ENCODE data around the gene TMEM132C.

DNA sequence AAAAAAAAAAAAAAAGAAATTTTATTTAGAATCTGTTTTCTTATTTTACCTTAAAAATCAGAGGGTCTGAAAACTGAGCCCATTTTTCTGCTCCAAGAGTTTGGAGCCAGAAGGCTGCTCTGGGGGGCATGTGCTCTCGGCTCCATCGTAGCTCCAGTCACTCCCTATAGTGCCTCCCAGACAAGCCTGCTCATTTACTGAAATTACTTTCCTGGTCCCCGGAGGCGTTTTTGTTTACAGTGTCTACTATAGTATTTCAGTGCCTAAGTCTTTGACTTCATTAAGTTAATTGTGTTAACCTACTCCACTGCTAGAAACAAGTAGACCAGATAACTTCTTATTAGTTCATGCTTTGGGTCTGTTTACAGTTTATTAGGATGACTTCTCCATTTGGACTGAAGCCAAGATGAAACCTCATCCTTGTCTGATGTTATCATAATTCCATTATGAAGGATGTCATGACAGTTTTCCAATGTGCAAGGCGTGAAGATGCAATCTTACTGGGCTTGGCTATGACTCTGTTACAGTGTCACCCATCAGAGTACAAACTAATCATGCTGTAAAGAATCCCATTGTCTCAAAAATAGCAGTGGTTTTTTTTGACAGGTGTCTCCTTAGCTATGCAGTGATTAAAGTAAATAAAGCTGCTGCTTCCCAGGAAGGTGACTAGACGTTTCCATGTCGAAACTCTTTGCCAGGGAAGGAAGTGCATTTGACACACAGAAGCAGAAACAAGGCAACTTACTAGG is 182.3 kb downstream of the TMEM132C start:
- TF ChIP-seq POLR2AphosphoS5 (IDR thresholded peaks at IDR 0.05) (no peak), POLR2A (IDR thresholded peaks at IDR 0.05) (no peak), EP300 (IDR thresholded peaks at IDR 0.05) (no peak)
- TF ChIP-seq, protein P1, sequence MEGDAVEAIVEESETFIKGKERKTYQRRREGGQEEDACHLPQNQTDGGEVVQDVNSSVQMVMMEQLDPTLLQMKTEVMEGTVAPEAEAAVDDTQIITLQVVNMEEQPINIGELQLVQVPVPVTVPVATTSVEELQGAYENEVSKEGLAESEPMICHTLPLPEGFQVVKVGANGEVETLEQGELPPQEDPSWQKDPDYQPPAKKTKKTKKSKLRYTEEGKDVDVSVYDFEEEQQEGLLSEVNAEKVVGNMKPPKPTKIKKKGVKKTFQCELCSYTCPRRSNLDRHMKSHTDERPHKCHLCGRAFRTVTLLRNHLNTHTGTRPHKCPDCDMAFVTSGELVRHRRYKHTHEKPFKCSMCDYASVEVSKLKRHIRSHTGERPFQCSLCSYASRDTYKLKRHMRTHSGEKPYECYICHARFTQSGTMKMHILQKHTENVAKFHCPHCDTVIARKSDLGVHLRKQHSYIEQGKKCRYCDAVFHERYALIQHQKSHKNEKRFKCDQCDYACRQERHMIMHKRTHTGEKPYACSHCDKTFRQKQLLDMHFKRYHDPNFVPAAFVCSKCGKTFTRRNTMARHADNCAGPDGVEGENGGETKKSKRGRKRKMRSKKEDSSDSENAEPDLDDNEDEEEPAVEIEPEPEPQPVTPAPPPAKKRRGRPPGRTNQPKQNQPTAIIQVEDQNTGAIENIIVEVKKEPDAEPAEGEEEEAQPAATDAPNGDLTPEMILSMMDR (IDR thresholded peaks at IDR 0.05): no peak

Data from sigmoid colon (tissue), 4 donors.